HepG2 (cell line): ENCODE measurements around the gene HSPA1B. TPM values are rescaled to one million over a fixed set of nuclear protein-coding genes. Genes with fewer than 3 reads are reported as not detected.

Experiments used
- AKNA ChIP-seq: sonication (generic); formaldehyde crosslinking; IDR thresholded peaks from 2 replicates; pipeline ENCODE4 v1.4.0; 2020; ENCODE audit warnings: missing genetic modification reagents, borderline replicate concordance
- CREBL2 ChIP-seq: sonication (generic); formaldehyde crosslinking; IDR thresholded peaks from 2 replicates; pipeline ENCODE4 v1.8.1; 2023; ENCODE audit warnings: missing genetic modification reagents, mild to moderate bottlenecking, borderline replicate concordance
- ETV5 ChIP-seq: IDR thresholded peaks from 2 replicates; pipeline ENCODE4 v1.6.1; 2018; ENCODE audit warnings: missing biosample characterization, missing genetic modification reagents, inconsistent platforms, borderline replicate concordance
- FOXA3 ChIP-seq: IDR thresholded peaks from 2 replicates; pipeline ENCODE4 v1.6.1; 2016; ENCODE audit warnings: missing genetic modification reagents, missing compliant biosample characterization
- FOXK1 ChIP-seq: sonication (generic); formaldehyde crosslinking; IDR thresholded peaks from 2 replicates; pipeline ENCODE4 v1.4.0; 2020; ENCODE audit warnings: low read depth, missing genetic modification reagents, borderline replicate concordance
- JUNB ChIP-seq: sonication (generic); formaldehyde crosslinking; IDR thresholded peaks from 2 replicates; pipeline ENCODE4 v1.8.0; 2022; ENCODE audit warnings: missing genetic modification reagents, mild to moderate bottlenecking, borderline replicate concordance
- KAT8 ChIP-seq: IDR thresholded peaks from 2 replicates; pipeline ENCODE4 v1.6.1; 2016; ENCODE audit warnings: missing genetic modification reagents, missing compliant biosample characterization
- KDM2A ChIP-seq: sonication (generic); formaldehyde crosslinking; IDR thresholded peaks from 2 replicates; pipeline ENCODE4 v1.4.0; 2020; ENCODE audit warnings: low read depth, missing genetic modification reagents, borderline replicate concordance
- PCBP2 ChIP-seq: fragments of 200-400 bp; formaldehyde crosslinking; optimal IDR thresholded peaks from 2 replicates; pipeline ENCODE3; 2018; ENCODE audit warnings: low read length, low read depth; ENCODE audit not compliant: poor library complexity, severe bottlenecking
- PITX1 ChIP-seq: sonication (generic); formaldehyde crosslinking; IDR thresholded peaks from 2 replicates; pipeline ENCODE4 v1.5.1; 2020; ENCODE audit warnings: mild to moderate bottlenecking, missing genetic modification reagents
- SMARCC2 ChIP-seq: fragments of 450-650 bp; IDR thresholded peaks from 2 replicates; pipeline ENCODE4 v1.6.1; 2017; ENCODE audit warnings: antibody characterized with exemption, mild to moderate bottlenecking
- SRF ChIP-seq: IDR thresholded peaks from 2 replicates; pipeline ENCODE4 v1.6.1; 2011; ENCODE audit warnings: mild to moderate bottlenecking, low read depth, low read length, moderate library complexity
- TBX3 ChIP-seq: fragments of 450-650 bp; IDR thresholded peaks from 2 replicates; pipeline ENCODE4 v1.6.1; 2017; ENCODE audit warnings: antibody characterized with exemption, mild to moderate bottlenecking, inconsistent platforms, borderline replicate concordance
- TERF1 ChIP-seq: sonication (generic); formaldehyde crosslinking; IDR thresholded peaks from 2 replicates; pipeline ENCODE4 v1.8.0; 2022; ENCODE audit warnings: mild to moderate bottlenecking, missing genetic modification reagents, moderate library complexity
- TP53 ChIP-seq: sonication (generic); formaldehyde crosslinking; conservative IDR thresholded peaks from 2 replicates; pipeline ENCODE4 v1.4.0; 2020; ENCODE audit warnings: missing genetic modification reagents
- ZFP36L1 ChIP-seq: sonication (generic); formaldehyde crosslinking; IDR thresholded peaks from 2 replicates; pipeline ENCODE4 v1.8.0; 2022; ENCODE audit warnings: mild to moderate bottlenecking, missing genetic modification reagents, moderate library complexity
- ZIK1 ChIP-seq: sonication (generic); formaldehyde crosslinking; IDR thresholded peaks from 2 replicates; pipeline ENCODE4 v1.5.0; 2020; ENCODE audit warnings: mild to moderate bottlenecking, low read depth, missing genetic modification reagents, borderline replicate concordance
- ZNF20 ChIP-seq: sonication (generic); formaldehyde crosslinking; IDR thresholded peaks from 2 replicates; pipeline ENCODE4 v1.4.0; 2020; ENCODE audit warnings: mild to moderate bottlenecking, moderate library complexity, missing genetic modification reagents
- ZNF274 ChIP-seq: sonication (generic); formaldehyde crosslinking; IDR thresholded peaks from 2 replicates; pipeline ENCODE4 v1.5.1; 2020; ENCODE audit warnings: mild to moderate bottlenecking, missing genetic modification reagents
- ZNF550 ChIP-seq: sonication (generic); formaldehyde crosslinking; IDR thresholded peaks from 2 replicates; pipeline ENCODE4 v1.4.0; 2020; ENCODE audit warnings: mild to moderate bottlenecking, missing genetic modification reagents, borderline replicate concordance
- ZNF557 ChIP-seq: sonication (generic); formaldehyde crosslinking; IDR thresholded peaks from 2 replicates; pipeline ENCODE4 v1.4.0; 2020; ENCODE audit warnings: missing genetic modification reagents
- ZNF678 ChIP-seq: sonication (generic); formaldehyde crosslinking; IDR thresholded peaks from 2 replicates; pipeline ENCODE4 v1.4.0; 2020; ENCODE audit warnings: mild to moderate bottlenecking, missing genetic modification reagents
- ZNF703 ChIP-seq: sonication (generic); formaldehyde crosslinking; IDR thresholded peaks from 2 replicates; pipeline ENCODE4 v1.5.1; 2020; ENCODE audit warnings: missing genetic modification reagents, mild to moderate bottlenecking, moderate library complexity, borderline replicate concordance
- ZNF709 ChIP-seq: sonication (generic); formaldehyde crosslinking; IDR thresholded peaks from 2 replicates; pipeline ENCODE4 v1.5.0; 2020; ENCODE audit warnings: mild to moderate bottlenecking, missing genetic modification reagents
- polyA plus RNA-seq, 8 experiments: library from polyadenylated mRNA; depleted of rRNA in 3 of 8; stranded (reverse) in 7 of 8; unstranded in 1 of 8; fragments of >200 nt; fragmentation: Illumina TruSeq in 4 of 8; extraction: Trizol in 4 of 8; gene quantifications; 2 replicates each; pipeline versions ENCODE4 v1.2.1 to v1.2.3, GENCODE V29; 2011 to 2016; ENCODE audit warnings: low read depth in 4 of 8, missing spikeins in 1 of 8, mixed read lengths in 1 of 8; ENCODE audit not compliant: insufficient read depth in 1 of 8
- total RNA-seq, 5 experiments: library from RNA; depleted of rRNA; stranded (reverse); fragments of >200 nt; fragmentation: Illumina TruSeq; extraction: Trizol; gene quantifications; 2 replicates each; pipeline ENCODE4 v1.2.3, GENCODE V29; 2016; ENCODE audit warnings: low read depth in 1 of 5

HSPA1B gene
- total and polyA plus RNA-seq, 2 of the 13 experiments (the other 11 are each of a cell fraction or from before 2014, with no cell fraction given) = 26.0 to 186 TPM

GRCh38 chr6:31806470-31807272 lies 20.9 kb upstream of the HSPA1B start, which contains the start of gene LSM2 (continued):
- TF ChIP-seq ZNF678 (CRISPR knock-in tag) (peak; percentile 82), TP53 (CRISPR knock-in tag) (peak; percentile 43; the same call in 1 of the 2 replicates), ZNF709 (CRISPR knock-in tag) (peak; percentile 88), SRF (no peak), ETV5 (CRISPR knock-in tag) (peak; percentile 80), KAT8 (CRISPR knock-in tag) (peak; percentile 97), ZNF557 (CRISPR knock-in tag) (no peak), SMARCC2 (no peak), PCBP2 (no peak), JUNB (CRISPR knock-in tag) (no peak), FOXK1 (CRISPR knock-in tag) (peak; percentile 80; the same call in 1 of the 2 replicates), FOXA3 (CRISPR knock-in tag) (peak; percentile 57; the same call in 1 of the 2 replicates), AKNA (CRISPR knock-in tag) (no peak), ZNF703 (CRISPR knock-in tag) (no peak), PITX1 (CRISPR knock-in tag) (peak; percentile 82), TERF1 (0 out of 2 replicates have a peak, but pooled peaks have one; percentile 61), TBX3 (no peak), KDM2A (CRISPR knock-in tag) (peak; percentile 98), ZFP36L1 (peak; percentile 93), ZNF20 (no peak), ZNF550 (CRISPR knock-in tag) (no peak), ZIK1 (CRISPR knock-in tag) (peak; percentile 75; the same call in 1 of the 2 replicates), CREBL2 (peak; percentile 34; the same call in 1 of the 2 replicates), ZNF274 (CRISPR knock-in tag) (peak; percentile 97)
